Measurements from ENCODE around the gene LMNTD2.

- TF ChIP-seq CTCF (conservative IDR thresholded peaks at IDR 0.05; ENCODE audit: low read depth, low read length) (no peak), EZH2phosphoT487 (IDR thresholded peaks at IDR 0.05; ENCODE audit: borderline replicate concordance, low read length) (no peak)
Observed at GRCh38 chr11:561148-562003, 838 bp upstream of the LMNTD2 start.
